Measurements from ENCODE around the gene SLC26A1.
"Not testable (repeated sequence)": the region's sequence is repeated elsewhere in the genome, so short reads cannot be mapped to it uniquely, and the experiment has no call there.

SLC26A1 gene

DNA sequence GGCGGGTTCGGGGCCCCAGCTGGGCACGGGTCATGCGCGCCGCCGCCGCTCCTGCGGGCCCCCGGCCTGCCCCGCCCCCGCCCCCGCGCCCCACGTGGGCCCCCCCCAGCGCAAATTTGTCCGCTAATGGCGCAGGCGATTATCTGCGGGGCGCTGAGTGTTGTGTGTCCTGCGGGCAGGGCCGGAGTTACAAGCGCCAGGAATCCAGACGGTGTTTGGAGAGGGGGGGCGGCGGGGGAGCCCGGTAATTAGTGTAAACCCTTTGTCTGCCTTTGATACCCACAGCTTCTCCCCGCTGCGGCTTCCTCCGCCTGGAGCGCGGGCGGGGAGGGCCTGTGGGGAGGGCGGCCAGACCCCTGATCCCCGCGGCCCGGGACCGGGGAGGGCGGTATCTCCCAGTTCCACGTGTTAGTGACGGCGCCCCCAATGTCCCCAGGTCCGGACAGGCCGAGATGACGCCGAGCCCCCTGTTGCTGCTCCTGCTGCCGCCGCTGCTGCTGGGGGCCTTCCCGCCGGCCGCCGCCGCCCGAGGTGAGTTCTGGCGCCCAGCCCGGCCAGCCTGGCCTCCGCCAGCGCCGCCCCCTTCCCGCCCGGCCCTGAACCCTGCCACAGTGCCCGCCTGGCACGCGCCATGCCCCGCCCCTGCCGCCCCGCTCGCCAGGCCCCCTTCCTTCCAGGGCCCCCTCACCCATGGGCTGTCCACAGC is 19.0 kb upstream of the SLC26A1 start:
- peak; percentile 21 for DNase-seq

DNA sequence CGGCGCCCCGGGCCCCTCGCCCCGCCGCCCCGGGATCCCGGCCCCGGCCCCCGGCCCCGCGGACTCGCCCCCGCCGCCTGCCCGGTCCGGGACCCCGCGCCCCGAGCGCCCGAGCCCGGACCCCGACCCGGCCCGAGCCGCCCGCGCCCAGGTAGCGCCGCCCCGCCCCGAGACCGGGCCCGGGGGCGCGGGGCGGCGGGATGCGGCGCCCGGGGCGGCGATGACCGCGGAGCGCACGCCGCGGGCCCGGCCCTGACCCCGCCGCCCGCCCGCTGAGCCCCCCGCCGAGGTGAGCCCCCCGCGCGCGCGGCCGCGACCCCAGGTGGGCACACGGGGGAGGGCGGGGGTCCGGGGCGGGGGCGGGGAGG is 18.4 kb upstream of the SLC26A1 start:
- no peak for DNase-seq

DNA sequence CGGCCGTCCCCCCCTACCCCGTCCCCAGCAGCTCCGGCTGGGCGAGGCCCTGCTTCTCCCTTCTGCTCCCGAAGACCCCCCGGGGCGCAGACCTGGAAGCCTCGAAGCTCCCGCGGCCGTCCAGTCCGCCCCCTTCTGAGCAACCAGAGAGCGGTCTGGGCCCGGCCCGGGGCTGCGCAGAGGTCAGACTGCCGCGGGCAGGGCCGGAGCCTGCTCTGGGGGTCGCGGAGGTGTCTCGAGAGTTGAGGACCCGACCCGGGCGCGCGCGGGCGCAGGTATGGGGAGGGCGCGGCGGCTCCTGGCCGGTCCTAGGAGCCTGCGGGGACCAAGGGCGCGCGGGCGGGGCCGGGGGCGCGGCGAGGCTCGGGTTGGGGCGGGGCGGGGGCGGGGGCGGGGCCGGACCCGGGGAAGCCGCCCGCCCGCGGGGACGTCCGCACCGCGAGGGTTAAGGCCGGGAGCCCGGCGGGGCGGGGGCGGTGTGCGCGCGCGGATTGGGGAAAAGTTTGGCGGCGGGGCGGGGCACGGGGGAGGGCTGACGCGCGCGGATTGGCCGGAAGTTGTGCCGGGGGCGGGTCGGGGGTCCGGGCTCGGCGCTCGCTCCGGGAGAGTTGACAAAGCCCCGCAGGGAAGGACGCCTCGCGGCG is 17.9 kb upstream of the SLC26A1 start, which contains the start of gene FGFRL1:
Gene FGFRL1 (plus strand): TSS at position 605 of the 644 bp plus-strand sequence. CDS start 860 bp downstream, outside the sequence.
- peak; percentile 88 for DNase-seq

DNA sequence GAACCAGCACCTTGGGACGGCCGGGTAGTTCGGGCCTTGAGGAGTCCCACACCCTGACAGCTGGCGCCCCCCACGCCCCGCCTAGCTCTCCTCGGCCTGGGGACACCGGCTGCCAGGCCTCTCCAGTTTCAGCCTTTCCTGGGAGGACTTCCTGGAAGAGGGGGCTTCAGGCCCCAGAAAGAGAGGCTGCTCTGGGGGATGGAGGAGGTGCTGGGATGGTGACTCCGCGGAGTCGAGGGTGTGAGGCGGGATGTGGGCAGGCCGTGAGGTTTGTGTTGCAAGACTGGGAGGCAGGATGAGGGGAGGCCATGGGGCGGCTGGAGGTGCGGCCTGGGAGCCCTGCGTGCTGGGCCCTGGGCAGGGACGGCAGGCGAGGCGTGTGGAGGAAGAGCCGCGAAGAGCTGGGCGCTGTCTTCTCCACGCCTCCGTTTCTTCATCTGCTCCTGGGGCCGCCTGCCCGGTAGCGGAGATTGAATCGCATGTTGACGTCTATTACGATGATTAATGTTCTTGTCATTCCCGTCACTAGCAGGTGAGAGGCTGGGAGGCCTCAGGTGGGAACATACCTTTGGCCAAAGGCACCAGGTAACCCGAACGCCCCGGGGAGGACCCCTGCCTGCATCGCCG is 17.3 kb upstream of the SLC26A1 start:
- DNase-seq, result peak; percentile 69

DNA sequence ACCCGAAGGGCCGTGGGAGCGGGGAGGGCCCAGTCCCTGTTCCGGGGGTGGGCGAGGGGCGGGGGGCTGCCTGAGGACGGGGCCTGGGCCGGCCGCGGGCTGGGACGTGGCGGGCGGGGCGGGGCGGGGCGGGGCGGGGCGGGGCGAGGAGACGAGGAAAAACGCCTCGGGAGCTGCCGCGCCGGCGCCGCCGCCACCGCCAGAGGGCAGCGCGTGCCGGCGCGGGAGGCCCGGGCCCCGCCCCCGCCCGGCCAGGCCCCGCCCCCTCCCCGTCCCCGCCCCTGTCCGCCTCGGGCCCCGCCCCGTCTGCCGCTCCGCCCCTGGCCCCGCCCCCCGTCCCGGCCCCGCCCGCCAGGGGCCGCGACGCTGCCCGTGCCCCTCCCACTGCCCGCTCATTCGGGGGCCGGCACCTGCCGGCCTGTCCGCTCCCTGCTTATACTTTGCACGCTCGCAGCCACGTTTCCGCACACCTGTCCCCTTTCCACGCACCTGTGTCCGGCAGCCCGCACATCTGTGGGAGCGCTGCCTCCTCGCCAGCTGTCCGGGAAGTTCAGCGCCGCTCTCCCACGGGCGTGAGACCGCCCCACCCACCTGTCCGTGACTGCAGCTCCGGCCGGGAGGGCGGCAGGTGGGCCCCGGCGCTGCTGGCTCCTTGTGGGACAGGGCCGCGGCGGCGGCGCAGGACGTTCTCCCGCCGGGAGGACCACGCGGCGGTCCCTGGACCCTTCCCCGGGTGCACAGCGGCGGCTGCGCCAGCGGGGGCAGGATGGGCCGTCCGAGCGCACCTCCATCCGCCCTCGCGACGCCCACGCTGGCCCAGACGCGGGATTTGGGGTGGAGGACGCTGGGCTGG is 16.6 kb upstream of the SLC26A1 start:
- peak; percentile 53 for DNase-seq

DNA sequence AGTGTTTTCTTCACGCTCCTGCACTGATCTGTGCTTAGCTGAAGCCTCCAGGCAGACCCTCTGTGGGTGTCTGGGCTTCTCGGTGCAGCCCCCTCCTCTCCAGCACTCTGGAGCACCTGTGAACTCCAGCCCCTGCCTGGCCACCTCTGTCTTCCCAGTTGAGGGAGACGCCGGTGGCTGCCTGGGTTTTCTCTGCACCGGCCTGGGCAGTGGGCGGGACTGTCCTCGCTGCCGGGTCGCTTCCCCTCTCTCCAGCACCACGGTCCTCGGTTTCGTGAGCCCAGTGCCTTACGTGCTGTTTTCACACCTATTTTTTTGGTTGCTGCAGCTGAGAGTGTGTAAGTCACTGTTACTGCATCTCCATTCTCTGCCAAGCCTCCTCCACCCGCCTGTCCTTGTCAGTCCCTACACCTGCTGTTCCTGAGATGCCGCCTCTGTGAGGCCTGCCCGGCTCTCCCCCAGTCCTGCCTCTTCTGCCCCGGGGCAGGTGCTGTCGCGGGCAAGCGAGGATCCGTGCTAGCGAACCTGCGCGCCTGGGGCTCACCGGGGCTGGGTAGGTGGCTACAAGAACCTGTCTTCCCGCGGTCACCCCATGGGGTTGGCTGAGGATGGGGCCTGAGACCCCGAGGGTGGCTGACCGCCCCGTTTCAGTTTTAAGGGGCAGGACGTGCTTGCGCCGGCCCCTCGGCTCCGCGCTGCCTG is 15.8 kb upstream of the SLC26A1 start:
- DNase-seq, result peak; percentile 21

DNA sequence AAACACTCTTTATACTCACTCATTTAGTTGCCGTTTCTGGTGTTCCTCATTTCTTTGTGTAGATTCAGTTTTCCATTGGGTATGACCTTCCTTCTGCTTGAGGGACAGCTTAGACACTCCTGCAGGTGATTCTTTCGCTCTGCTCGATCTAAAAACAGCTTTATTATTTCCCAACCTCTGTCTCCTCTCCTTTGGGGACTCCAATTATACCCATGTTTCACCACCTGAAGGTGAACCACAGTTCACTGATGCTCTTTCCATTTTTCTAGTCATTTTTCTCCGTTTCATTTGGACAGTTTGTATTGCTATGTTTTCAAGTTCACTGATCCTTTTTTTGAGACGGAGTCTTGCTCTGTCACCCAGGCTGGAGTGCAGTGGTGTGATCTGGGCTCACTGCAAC is 13.7 kb upstream of the SLC26A1 start:
- DNase-seq, result no peak

DNA sequence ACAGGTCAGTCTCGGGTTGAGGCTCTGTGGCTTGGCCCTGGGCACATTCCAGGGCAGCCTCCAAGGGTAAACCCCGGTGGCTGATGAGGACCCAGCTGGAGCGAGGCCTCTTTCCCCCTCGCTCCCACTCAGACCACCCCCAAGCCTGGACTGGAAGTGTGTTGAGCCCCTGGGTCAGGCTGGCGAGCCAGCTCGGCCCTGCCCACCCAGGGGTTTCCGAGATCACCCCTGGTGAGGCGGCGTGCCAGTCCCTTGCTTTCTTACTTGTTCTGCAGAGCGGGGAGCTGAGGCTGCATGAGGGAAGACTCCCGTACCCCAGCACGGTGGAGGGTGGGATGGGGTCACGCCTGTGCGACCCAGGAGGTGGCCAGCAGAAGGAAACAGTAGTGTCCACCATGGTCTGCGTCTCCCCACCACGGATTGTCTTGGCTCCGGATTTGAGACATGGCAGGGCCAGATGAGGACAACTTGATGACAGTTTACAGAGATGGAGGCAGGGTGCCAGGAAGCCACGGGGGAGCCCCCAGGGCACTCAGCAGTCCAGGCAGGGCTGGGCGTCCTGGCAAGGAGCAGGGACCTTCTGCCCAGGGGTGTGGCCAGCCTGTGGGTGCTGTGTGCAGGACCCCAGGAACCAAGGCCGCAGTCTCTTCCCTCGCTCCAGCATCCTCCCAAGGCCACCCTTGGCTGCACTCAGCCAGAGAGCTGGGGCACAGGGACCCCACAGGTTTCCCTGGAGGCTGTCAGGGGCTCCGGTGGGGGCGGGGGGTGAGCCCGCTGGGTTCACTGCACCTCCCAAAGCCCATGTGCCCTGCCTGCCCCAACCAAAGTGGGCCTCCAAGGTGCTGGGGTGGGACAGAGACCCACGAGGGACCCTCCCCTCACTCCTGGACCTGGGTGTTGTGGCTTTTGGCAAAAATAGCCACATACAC is 11.6 kb upstream of the SLC26A1 start:
- no peak for DNase-seq

DNA sequence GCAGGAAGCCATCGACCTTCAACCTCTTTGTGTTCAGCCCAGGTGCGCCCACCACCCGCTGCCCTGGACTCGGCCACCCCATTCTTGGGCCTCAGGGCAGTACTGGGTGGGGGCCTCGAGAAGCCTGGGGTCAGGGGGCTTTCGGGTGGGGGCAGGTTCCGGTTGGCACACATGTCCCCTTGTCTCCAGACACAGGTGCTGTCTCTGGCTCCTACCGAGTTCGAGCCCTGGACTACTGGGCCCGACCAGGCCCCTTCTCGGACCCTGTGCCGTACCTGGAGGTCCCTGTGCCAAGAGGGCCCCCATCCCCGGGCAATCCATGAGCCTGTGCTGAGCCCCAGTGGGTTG is 10.8 kb upstream of the SLC26A1 start:
- DNase-seq, result no peak

DNA sequence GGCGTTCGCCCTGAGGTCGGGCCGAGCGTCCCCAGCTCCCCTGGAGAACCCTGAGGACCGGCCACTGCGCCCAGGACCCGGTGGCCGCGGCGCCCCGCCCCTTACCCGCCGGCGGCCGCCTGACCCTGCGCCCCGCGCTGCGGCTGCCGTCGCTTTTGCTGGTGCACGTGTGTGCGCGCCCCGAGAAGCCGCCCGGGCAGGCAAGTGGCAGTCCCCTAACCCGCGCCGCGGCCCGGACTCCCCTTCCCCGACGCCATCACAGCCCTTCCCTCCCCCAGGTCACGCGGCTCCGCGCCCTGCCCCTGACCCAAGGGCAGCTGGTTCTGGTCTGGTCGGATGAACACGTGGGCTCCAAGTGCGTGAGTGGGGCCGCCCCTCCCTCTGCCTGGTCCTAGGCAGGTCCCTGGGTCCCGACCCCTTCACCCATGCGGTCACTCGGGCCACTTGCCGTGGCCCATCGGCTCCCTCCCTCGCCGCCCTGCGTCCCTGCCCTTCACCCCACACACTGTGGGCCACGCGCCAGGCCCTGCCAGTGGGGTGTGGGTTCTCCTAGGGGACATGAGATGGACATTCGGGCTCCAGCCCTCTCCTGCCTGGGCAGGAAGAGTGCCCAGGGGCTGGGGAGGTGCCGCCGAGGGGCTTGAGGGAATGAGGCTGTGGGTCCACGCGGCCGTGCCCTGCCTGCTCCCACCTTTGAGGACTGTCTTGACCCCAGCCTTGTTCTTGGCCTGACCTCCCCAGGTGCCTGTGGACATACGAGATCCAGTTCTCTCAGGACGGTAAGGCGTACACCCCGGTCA is 10.3 kb upstream of the SLC26A1 start:
- DNase-seq, result no peak

DNA sequence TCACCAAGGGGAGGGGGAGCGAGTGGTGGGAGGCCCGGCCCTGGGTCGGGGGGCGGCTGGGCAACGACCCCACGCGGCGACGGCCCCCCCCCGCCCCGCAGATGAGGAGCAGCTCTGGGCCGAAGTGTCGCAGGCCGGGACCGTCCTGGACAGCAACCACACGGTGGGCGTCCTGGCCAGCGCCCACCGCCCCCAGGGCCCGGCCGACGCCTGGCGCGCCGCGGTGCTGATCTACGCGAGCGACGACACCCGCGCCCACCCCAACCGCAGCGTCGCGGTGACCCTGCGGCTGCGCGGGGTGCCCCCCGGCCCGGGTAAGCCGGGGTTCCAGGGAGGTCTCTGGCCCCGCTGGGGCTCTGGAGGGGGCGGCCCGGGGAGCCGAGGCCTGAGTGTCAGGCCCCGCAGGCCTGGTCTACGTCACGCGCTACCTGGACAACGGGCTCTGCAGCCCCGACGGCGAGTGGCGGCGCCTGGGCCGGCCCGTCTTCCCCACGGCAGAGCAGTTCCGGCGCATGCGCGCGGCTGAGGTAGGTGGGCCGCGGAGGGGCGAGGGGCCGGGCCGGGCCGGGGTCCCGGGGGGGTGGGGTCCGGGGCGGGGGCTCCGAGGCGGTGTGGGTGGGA is 9.5 kb upstream of the SLC26A1 start:
- DNase-seq, result no peak

DNA sequence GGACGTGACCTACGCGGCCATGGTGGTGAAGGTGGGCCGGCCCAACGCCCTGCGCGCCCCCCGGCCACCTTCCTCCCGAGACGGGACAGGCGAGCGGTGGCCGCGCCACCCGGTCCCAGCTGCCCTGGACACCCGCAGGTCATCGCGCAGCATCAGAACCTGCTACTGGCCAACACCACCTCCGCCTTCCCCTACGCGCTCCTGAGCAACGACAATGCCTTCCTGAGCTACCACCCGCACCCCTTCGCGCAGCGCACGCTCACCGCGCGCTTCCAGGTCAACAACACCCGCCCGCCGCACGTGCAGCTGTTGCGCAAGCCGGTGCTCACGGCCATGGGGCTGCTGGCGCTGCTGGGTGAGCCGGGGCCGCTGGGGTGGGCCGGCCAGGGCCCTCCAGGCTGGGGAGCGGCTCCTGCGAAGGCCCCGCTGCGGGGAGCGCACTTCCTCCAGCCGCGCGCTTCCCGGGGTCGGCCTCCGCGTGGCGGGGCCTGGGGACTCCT is 9.0 kb upstream of the SLC26A1 start:
- DNase-seq, result no peak

DNA sequence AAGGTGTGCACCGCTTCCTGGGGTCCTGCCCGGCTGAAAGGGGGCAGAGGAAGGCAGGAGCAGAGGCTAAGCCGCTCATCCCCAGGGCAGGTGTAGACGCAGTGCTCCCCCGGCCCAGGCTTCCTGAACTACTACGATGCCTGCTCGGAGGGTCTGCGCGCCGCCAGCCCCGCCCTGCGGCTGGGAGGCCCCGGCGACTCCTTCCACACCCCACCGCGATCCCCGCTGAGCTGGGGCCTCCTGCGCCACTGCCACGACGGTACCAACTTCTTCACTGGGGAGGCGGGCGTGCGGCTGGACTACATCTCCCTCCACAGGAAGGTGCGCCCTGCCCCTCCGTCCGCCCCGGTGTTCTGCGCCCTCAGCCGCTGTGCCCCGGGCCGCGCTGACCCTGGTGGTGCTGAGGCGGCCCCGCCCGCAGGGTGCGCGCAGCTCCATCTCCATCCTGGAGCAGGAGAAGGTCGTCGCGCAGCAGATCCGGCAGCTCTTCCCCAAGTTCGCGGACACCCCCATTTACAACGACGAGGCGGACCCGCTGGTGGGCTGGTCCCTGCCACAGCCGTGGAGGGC is 8.4 kb upstream of the SLC26A1 start:
- no peak for DNase-seq

DNA sequence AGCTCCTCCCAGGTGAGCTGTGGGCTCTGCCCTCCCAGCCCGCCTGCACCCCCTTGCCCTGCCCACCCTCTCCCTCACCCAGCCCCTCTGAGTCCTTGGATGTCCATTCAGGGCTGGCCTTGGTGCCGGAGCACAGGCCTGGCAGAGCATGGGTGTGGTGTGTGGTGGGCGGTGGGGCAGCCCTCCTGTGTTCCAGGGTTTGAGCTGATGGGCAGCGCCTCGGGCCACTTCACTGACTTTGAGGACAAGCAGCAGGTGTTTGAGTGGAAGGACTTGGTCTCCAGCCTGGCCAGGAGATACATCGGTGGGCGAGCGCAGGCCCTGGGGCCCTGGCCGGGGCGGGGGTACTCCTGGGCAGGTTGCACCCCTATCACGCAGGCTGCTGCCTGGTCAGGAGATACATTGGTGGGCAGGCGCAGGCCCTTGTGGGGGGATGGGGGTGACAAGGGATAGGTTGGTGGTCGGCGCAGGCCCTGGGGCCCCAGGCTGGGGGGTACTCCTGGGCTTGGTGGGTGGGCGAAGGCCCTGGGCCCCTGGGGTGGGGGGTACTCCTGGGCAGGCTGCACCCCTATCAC is 7.6 kb upstream of the SLC26A1 start:
- DNase-seq, result no peak

DNA sequence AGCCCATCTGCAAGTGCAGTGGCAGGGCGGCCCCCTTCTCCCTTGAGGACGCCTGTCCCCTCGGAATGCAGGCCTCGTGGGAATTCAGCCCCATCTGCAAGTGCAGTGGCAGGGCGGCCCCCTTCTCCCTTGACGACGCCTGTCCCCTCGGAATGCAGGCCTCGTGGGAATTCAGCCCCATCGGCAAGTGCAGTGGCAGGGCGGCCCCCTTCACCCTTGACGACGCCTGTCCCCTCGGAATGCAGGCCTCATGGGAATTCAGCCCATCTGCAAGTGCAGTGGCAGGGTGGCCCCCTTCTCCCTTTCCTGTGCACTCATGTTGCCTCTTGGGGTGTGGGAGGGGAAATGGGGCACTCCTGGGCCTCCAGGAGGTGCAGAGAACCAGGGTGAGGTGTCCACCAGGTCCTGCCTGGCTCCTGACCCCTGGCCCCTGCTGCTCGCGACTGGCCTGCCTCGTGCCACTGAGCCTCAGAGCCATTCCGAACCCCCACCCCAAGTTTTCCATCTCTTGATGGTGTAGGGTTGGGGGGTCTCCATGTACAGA is 6.8 kb upstream of the SLC26A1 start:
- no peak for DNase-seq

DNA sequence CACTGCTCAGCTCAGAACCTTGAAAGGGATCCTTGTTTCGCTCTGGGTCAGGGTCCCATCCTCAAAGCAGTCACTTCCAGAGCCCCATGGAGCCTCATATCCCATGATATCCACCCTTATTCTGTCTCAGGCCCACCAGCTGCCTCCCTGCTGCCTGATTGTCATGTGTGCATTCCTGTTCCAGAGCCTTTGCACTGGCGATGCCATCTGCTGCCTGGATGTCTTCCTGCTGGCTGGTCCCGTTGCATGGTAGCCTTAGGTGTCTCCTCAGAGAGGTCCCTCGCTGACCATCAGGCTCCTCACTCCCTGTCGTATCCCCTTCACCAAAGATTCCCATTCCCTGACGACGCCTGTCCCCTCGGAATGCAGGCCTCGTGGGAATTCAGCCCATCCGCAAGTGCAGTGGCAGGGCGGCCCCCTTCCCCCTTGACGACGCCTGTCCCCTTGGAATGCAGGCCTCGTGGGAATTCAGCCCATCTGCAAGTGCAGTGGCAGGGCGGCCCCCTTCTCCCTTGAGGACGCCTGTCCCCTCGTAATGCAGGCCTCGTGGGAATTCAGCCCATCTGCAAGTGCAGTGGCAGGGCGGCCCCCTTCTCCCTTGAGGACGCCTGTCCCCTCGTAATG is 6.1 kb upstream of the SLC26A1 start:
- not testable (repeated sequence) for DNase-seq

DNA sequence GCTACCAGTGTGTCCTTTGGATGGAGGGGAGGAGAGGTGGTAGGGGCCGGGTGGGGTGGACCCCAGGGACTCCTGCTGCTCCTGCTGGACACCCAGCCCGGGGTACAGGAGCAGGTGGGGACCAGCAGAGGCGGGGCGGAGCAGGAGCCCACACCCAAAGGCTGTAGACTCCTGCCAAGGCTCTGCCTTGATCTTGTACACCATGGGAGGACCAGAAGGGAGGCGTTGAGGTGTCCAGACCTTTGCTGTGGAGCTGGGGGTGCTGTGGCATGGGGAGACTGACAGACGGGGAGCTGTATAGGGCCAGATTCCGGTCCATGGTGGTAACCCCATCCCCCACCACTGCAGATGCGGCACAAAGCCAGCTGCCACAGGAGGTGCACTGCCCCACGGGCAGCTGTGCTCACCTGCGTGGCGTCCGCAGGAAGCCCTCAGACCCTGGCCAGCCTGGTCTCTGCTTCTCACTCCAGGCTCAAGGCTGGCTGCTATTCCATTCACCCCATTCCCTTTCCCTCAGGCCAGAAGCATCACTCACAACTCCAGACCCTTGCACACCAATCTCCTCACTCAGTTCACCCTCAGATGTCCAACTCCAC is 5.0 kb upstream of the SLC26A1 start:
- DNase-seq, result no peak
